Tibial nerve (tissue), 4 donors: Measurements from ENCODE around the gene PADI3. TPM values are rescaled to one million over a fixed set of nuclear protein-coding genes. Genes with fewer than 3 reads are reported as not detected.

Experiments used
- DNase-seq, 2 donors: peaks; one replicate each; pipeline ENCODE4 v3.0.0-alpha.2; 2019; ENCODE audit warnings: low spot score in 2 of 2
- H3K27ac ChIP-seq, 4 donors: fragments of 200-600 bp; sonication (generic) in 3 of 4; one replicate each; pipeline ENCODE4 v1.5.1; 2017 to 2019; ENCODE audit warnings: mild to moderate bottlenecking in 1 of 4
- H3K27me3 ChIP-seq, 2 donors: fragments of 200-600 bp; sonication (generic) in 1 of 2; one replicate each; pipeline versions ENCODE4 v1.5.1 to v1.6.0; 2017 to 2019
- H3K36me3 ChIP-seq, 3 donors: fragments of 200-600 bp; sonication (generic); one replicate each; pipeline ENCODE4 v1.5.1; 2018 to 2019
- H3K4me1 ChIP-seq, 4 donors: fragments of 200-600 bp; sonication (generic) in 3 of 4; one replicate each; pipeline ENCODE4 v1.5.1; 2017 to 2019
- H3K4me3 ChIP-seq, 4 donors: fragments of 200-600 bp; sonication (generic) in 3 of 4; one replicate each; pipeline ENCODE4 v1.5.1; 2017 to 2019; ENCODE audit warnings: mild to moderate bottlenecking in 1 of 4, moderate library complexity in 1 of 4
- H3K9me3 ChIP-seq, 4 donors: fragments of 200-600 bp; sonication (generic) in 3 of 4; one replicate each; pipeline ENCODE4 v1.5.1; 2017 to 2019
- EP300 ChIP-seq, 2 donors: sonication (generic); formaldehyde crosslinking; IDR thresholded peaks; one replicate each; pipeline ENCODE4 v1.6.1; 2017; ENCODE audit warnings: antibody characterized with exemption in 2 of 2, mild to moderate bottlenecking in 1 of 2
- POLR2A ChIP-seq, 2 donors: fragments of 450-650 bp; IDR thresholded peaks; one replicate each; pipeline ENCODE4 v1.6.1; 2017; ENCODE audit warnings: antibody characterized with exemption in 2 of 2, mild to moderate bottlenecking in 2 of 2, moderate library complexity in 2 of 2
- WGBS, 2 donors: methylation state at CpG; one replicate each; pipeline ENCODE4 v1.1.5; 2018; 5-methylcytosine and 5-hydroxymethylcytosine counted together
- total RNA-seq, 4 donors: library from RNA; depleted of rRNA; stranded (reverse); fragments of >200 nt; gene quantifications; one replicate each; pipeline ENCODE4 v1.1.0, GENCODE V29; 2016
- TF ChIP-seq, protein P1 (sequence below), 5 experiments: fragments of 200-600 bp in 3 of 5; fragments of 450-650 bp in 2 of 5; sonication (generic) in 3 of 5; IDR thresholded peaks; one replicate each; pipeline ENCODE4 v1.5.1; 2016 to 2019; ENCODE audit warnings: antibody characterized with exemption in 5 of 5, mild to moderate bottlenecking in 3 of 5, moderate library complexity in 2 of 5

Gene PADI3
- total RNA-seq, 4 donors from 2014 or later: not detected

DNA sequence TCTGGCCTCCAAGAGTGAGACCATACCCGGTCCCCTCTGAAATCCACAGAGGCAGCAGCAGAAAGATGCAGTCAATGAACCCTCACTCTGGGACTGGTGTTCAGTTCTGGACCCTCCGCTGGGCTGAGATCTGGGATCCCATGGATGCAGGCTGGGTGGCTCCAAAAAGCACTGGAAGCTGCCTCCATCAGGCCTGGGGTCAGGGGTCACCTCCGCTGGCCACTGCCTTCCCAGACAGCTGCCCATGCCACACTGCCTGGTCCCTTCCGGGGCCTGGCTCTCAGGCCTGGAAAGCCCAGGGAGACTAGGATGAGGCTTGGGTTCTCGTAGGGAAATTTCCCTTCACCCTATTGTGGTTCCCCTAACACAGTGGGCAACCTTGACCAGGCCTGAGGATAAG is 37.7 kb downstream of the PADI3 start:
- peaks cover 0 to 10% of the 10 kb centered on the region in 2 donors for H3K27me3 ChIP-seq
- no peak for TF ChIP-seq POLR2A (IDR thresholded peaks at IDR 0.05)
- TF ChIP-seq EP300 (IDR thresholded peaks at IDR 0.05): no peak
- TF ChIP-seq, protein P1, sequence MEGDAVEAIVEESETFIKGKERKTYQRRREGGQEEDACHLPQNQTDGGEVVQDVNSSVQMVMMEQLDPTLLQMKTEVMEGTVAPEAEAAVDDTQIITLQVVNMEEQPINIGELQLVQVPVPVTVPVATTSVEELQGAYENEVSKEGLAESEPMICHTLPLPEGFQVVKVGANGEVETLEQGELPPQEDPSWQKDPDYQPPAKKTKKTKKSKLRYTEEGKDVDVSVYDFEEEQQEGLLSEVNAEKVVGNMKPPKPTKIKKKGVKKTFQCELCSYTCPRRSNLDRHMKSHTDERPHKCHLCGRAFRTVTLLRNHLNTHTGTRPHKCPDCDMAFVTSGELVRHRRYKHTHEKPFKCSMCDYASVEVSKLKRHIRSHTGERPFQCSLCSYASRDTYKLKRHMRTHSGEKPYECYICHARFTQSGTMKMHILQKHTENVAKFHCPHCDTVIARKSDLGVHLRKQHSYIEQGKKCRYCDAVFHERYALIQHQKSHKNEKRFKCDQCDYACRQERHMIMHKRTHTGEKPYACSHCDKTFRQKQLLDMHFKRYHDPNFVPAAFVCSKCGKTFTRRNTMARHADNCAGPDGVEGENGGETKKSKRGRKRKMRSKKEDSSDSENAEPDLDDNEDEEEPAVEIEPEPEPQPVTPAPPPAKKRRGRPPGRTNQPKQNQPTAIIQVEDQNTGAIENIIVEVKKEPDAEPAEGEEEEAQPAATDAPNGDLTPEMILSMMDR (IDR thresholded peaks at IDR 0.05): no peak
- no peak overlapping the region for H3K4me3 ChIP-seq
- H3K36me3 ChIP-seq: no peaks in the 10 kb centered on the region
- no peak overlapping the region for H3K27ac ChIP-seq
- H3K9me3 ChIP-seq: peaks cover 0 to 2% (median 0%) of the 10 kb centered on the region in 4 donors
- WGBS, 2 donors: 88 to 94% methylated on average over 4 to 5 of the region's 5 CpGs
- DNase-seq: no peak
- no peaks in the 10 kb centered on the region for H3K4me1 ChIP-seq

DNA sequence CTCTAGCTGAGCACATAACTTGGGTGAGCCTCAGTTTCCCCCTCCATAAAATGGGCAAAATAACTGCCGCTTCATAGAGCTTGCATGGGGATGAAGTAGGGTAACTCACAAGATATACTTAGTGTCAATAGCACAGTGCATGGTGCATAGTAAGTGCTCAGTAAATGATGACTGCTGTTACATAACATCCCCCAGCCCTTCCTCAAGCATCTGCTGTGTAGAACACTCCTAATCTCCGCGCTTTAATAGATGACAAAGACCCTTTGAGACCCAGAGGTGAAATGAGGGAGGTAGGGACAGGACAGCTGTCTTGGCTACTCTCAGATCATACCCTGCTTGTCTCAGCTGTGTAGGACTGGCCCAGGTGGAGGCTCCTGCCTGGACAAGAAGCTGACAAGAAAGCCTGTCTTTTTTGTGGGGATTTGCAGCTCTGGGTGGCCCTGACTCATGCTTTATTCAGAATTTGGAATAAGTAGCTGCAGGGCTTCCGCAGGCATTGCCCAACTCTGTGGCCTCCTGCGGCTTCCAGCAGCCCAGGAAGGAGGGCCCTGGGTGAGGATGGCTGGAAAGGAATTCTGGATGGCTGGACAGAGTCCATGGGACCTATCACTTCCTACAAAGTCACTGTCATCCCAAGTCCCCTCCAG is 38.4 kb downstream of the PADI3 start:
- no peaks in the 10 kb centered on the region for H3K36me3 ChIP-seq
- TF ChIP-seq EP300 (IDR thresholded peaks at IDR 0.05): no peak
- TF ChIP-seq POLR2A (IDR thresholded peaks at IDR 0.05): no peak
- TF ChIP-seq, protein P1 (IDR thresholded peaks at IDR 0.05): no peak
- no peak overlapping the region for H3K27ac ChIP-seq
- no peaks in the 10 kb centered on the region for H3K4me1 ChIP-seq
- no peak overlapping the region for H3K4me3 ChIP-seq
- 88 to 91% methylated on average over 5 of the region's 5 CpGs for WGBS, 2 donors
- H3K9me3 ChIP-seq: peaks cover 0 to 2% (median 0%) of the 10 kb centered on the region in 4 donors
- no peak for DNase-seq
- H3K27me3 ChIP-seq: peaks cover 0 to 14% of the 10 kb centered on the region in 2 donors

DNA sequence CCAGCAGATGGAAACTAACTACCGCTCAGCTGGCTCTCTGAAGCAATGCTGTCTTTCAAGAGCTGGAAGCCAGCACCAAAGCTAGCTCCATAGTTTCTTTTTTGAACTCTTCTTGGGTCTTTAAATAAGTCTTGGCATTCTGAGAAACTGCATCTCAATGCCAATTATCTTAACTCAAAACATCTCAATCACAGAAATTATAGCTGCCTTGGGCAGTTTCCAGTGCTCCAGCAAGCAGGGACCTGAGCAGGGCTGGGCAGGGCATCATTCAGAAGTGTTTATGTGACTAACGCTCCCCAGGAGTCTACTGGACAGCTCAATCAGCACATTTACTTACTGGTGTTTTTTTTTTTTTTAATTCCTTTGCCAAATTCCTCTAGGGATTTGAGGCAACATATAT is 40.8 kb downstream of the PADI3 start:
- TF ChIP-seq EP300 (IDR thresholded peaks at IDR 0.05) (no peak), POLR2A (IDR thresholded peaks at IDR 0.05) (no peak)
- Histone ChIP-seq H3K36me3 (no peaks in the 10 kb centered on the region), H3K4me3 (no peak overlapping the region), H3K27me3 (peaks cover 0 to 19% of the 10 kb centered on the region in 2 donors), H3K4me1 (no peaks in the 10 kb centered on the region), H3K9me3 (peaks cover 0 to 2% (median 0%) of the 10 kb centered on the region in 4 donors), H3K27ac (no peak overlapping the region)
- DNase-seq: no peak
- WGBS, 2 donors: 22 to 36% methylated on average over 2 of the region's 2 CpGs

DNA sequence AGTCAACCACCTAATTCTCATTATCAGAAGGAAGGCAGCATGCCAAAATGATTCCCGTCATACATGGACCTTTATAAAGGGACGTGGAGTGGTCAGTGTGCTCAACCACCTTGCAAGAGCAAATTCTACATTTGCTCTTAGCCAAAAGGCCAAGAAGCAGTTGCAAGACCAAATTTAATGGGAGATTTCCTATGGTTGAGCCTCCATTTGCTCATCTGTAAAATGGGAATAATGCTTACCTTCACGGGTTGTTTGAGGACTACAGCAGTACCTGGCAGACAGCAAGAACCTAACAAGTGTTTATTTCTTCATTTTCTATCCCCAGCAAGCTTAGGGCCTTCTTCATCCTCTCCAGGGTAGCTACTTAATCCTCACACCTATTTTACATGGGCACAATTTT is 41.7 kb downstream of the PADI3 start:
- 92 to 95% methylated on average over 3 of the region's 3 CpGs for WGBS, 2 donors
- DNase-seq: no peak
- H3K36me3 ChIP-seq: no peaks in the 10 kb centered on the region
- H3K4me3 ChIP-seq: no peak overlapping the region
- TF ChIP-seq POLR2A (IDR thresholded peaks at IDR 0.05) (no peak), EP300 (IDR thresholded peaks at IDR 0.05) (no peak)
- TF ChIP-seq, protein P1 (IDR thresholded peaks at IDR 0.05): no peak
- peaks cover 0 to 6% (median 0%) of the 10 kb centered on the region in 4 donors for H3K9me3 ChIP-seq
- H3K27ac ChIP-seq: no peak overlapping the region
- no peaks in the 10 kb centered on the region for H3K4me1 ChIP-seq
- H3K27me3 ChIP-seq: peaks cover 0 to 19% of the 10 kb centered on the region in 2 donors

DNA sequence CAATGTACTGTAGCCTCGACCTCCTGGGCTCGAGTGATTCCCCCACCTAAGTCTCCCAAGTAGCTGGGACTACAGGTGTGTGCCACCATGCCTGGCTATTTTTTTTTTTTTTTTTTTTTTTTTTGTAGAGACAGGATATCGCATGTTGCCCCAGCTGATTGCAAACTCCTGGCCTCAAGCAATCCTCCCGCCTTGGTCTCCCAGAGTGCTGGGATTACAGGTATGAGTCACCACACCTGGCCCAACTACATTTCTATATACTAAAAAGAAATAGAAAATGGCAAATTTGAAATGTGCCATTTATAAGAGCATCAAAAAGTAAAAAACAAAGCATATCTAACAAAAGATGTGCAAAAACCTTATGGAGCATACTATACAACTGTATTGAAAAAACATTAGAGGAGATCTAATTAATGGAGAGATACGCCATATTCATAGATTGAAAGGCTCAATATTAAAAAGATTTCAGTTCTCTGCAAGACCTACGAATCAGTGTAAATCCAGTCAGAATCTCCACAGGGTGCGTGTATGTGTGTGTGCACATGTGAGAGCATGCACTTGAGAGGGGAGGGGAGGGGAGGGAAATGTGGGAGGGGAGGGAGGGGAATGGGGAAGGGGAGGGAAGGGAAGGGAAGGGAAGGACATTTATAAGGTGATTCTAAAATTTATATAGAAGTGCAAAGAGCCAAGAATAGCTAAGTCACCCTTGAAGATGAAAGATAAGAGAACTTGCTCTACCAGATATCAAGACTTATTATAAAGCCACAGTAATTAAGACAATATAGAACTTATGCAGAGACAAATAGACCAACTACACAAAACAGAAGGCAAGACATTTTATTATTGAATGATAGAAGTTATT is 43.6 kb downstream of the PADI3 start:
- no peaks in the 10 kb centered on the region for H3K4me1 ChIP-seq
- no peaks in the 10 kb centered on the region for H3K36me3 ChIP-seq
- H3K9me3 ChIP-seq: peaks cover 0 to 11% (median 0%) of the 10 kb centered on the region in 4 donors
- H3K4me3 ChIP-seq: no peak overlapping the region
- DNase-seq: no peak
- TF ChIP-seq, protein P1 (IDR thresholded peaks at IDR 0.05): no peak
- TF ChIP-seq EP300 (IDR thresholded peaks at IDR 0.05) (no peak), POLR2A (IDR thresholded peaks at IDR 0.05) (no peak)
- H3K27ac ChIP-seq: no peak overlapping the region
- 59 to 63% methylated on average over 7 of the region's 7 CpGs for WGBS, 2 donors
- peaks cover 0 to 19% of the 10 kb centered on the region in 2 donors for H3K27me3 ChIP-seq
